NT2/D1 (cell line): Measurements from ENCODE around the gene RHNO1.

ENCODE experiments used
- DNase-seq: peaks from one replicate; pipeline ENCODE4 v3.0.0-alpha.2; 2011; ENCODE audit warnings: low read depth, low spot score
- H3K27me3 ChIP-seq: 2 replicates; pipeline ENCODE4 v1.6.0; 2011; ENCODE audit warnings: mild to moderate bottlenecking; ENCODE audit not compliant: insufficient read length, insufficient read depth
- H3K36me3 ChIP-seq: 2 replicates; pipeline ENCODE4 v1.6.1; 2011; ENCODE audit warnings: mild to moderate bottlenecking, low read length, mixed read lengths; ENCODE audit not compliant: insufficient read depth, insufficient read length
- H3K4me1 ChIP-seq: 2 replicates; pipeline ENCODE4 v1.5.1; 2011; ENCODE audit not compliant: insufficient read depth, insufficient read length
- H3K4me3 ChIP-seq: 2 replicates; pipeline ENCODE4 v1.5.1; 2011; ENCODE audit warnings: low read depth; ENCODE audit not compliant: insufficient read length
- H3K9ac ChIP-seq: 2 replicates; pipeline ENCODE4 v1.6.0; 2011; ENCODE audit warnings: low read depth; ENCODE audit not compliant: insufficient read length
- H3K9me3 ChIP-seq: 2 replicates; pipeline ENCODE4 v1.5.1; 2011; ENCODE audit warnings: mild to moderate bottlenecking, low read length; ENCODE audit not compliant: insufficient read depth
- SUZ12 ChIP-seq: IDR thresholded peaks from 2 replicates; pipeline ENCODE4 v1.6.1; 2011; ENCODE audit not compliant: insufficient read length, insufficient read depth; ENCODE audit errors: extremely low read depth
- YY1 ChIP-seq: IDR thresholded peaks from 2 replicates; pipeline ENCODE4 v1.6.1; 2011; ENCODE audit not compliant: insufficient read length, insufficient read depth
- ZNF274 ChIP-seq: IDR thresholded peaks from 2 replicates; pipeline ENCODE4 v1.6.1; 2011; ENCODE audit warnings: mild to moderate bottlenecking, low read depth, low read length

The RHNO1 gene

DNA sequence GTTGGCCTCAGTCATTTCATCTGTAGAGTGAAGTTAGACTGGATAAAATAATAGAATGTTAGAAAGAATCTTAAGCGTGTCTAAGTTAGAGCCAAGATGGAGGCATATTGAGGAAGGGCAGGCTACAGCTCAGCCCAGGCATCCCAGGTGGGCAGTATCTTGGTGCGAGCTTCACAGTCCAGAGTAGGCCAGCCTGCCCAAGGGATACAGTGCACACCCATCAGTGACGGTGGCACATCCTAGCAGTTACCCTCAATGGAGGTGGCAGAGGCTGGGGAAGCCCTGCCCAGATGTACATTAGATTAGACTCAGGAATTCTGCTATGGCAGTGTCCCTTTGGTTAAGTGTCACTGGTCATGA lies 35.2 kb downstream of the RHNO1 start:
- no peak for DNase-seq
- Histone ChIP-seq H3K4me3 (no peak overlapping the region), H3K27me3 (no peaks in the 10 kb centered on the region), H3K4me1 (no peaks in the 10 kb centered on the region), H3K36me3 (peaks cover 63% of the 10 kb centered on the region), H3K9me3 (no peaks in the 10 kb centered on the region), H3K9ac (no peak overlapping the region)
- no peak for TF ChIP-seq ZNF274
- TF ChIP-seq YY1: no peak
- TF ChIP-seq SUZ12: no peak

DNA sequence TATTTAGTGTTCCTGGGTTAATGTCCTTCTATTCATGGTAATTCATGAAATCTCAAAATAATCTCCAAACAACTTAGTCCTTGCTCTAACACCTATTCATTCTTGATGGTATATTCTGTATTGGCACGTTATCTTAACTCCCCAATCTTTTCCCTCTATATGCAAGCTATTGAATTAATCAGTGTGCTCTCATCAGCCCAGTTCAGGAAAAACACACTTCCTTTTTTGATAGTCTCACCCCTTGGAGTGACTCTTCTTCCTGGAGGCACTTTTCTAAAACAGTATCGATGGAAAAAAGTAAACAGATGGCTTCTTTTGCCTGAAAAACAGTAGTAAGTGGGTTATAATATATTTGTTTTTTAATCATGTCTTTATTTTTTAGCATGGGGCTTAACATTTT lies 42.2 kb downstream of the RHNO1 start:
- H3K9me3 ChIP-seq: no peaks in the 10 kb centered on the region
- no peak overlapping the region for H3K4me3 ChIP-seq
- no peak for TF ChIP-seq YY1
- TF ChIP-seq SUZ12: no peak
- H3K27me3 ChIP-seq: no peaks in the 10 kb centered on the region
- peaks cover 75% of the 10 kb centered on the region for H3K36me3 ChIP-seq
- no peaks in the 10 kb centered on the region for H3K4me1 ChIP-seq
- DNase-seq: no peak
- H3K9ac ChIP-seq: no peak overlapping the region

DNA sequence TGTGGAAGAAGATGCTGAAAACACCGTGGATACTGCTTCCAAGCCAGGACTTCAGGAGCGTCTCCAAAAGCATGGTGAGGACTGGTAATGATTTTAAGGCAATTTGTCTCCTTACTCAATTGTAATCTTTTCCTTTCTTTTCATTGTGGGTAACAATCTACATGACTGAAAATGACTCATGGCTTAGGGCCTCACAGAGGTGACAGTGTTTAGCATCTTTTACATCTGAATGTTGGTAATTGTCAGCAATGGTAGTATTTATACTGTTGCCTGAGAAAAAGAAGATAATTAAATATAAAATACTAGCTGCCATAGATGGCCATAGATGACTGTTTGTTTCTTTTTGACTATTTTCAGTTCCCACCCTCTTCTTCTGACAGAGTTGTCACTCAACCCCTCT lies 45.3 kb downstream of the RHNO1 start:
- Histone ChIP-seq H3K27me3 (no peaks in the 10 kb centered on the region), H3K9ac (no peak overlapping the region), H3K4me1 (no peaks in the 10 kb centered on the region), H3K36me3 (peaks cover 80% of the 10 kb centered on the region), H3K9me3 (no peaks in the 10 kb centered on the region), H3K4me3 (no peak overlapping the region)
- TF ChIP-seq YY1: no peak
- no peak for TF ChIP-seq SUZ12
- no peak for TF ChIP-seq ZNF274
- DNase-seq: peak; percentile 92

DNA sequence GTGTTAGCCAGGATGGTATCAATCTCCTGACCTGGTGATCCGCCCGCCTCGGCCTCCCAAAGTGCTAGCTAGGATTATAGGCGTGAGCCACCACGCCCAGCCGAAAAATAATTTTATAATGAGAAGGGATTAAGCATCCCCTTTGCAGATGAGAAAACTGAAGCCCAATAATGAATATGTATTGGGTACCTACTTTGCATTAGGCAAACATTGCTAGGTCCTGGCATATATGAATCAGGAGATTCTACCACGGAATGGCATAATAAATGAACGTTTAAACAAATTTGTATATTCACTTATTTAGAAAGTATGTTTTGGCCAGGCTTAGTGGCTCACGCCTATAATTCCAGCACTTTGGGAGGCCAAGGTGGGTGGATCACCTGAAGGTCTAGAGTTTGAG lies 46.0 kb downstream of the RHNO1 start:
- TF ChIP-seq YY1 (no peak), SUZ12 (no peak), ZNF274 (no peak)
- Histone ChIP-seq H3K9me3 (no peaks in the 10 kb centered on the region), H3K27me3 (no peaks in the 10 kb centered on the region), H3K9ac (no peak overlapping the region), H3K36me3 (peaks cover 85% of the 10 kb centered on the region), H3K4me3 (no peak overlapping the region), H3K4me1 (no peaks in the 10 kb centered on the region)
- DNase-seq: no peak

DNA sequence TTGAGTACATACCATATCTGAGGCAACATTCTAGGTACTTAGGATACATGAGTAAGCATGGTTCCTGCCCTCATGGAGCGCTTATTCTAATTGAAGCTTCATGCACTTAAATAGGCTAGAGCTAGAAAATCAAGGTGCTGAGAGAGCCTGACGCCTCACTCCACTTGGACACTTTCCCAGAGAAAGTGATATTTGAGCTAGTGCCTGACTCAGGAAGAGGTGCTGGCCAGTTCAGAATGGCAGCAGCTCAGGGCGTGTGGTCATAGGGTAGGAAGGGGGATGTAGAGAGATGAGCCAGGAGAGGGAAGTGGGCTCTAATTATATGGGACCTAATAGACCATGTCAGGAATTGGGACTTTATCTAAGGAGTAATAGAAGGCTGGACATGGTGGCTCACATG lies 47.0 kb downstream of the RHNO1 start:
- no peaks in the 10 kb centered on the region for H3K9me3 ChIP-seq
- no peak for DNase-seq
- no peak overlapping the region for H3K4me3 ChIP-seq
- peaks cover 82% of the 10 kb centered on the region for H3K36me3 ChIP-seq
- no peaks in the 10 kb centered on the region for H3K4me1 ChIP-seq
- H3K9ac ChIP-seq: no peak overlapping the region
- H3K27me3 ChIP-seq: no peaks in the 10 kb centered on the region
- TF ChIP-seq ZNF274: no peak
- TF ChIP-seq YY1: no peak
- TF ChIP-seq SUZ12: no peak

DNA sequence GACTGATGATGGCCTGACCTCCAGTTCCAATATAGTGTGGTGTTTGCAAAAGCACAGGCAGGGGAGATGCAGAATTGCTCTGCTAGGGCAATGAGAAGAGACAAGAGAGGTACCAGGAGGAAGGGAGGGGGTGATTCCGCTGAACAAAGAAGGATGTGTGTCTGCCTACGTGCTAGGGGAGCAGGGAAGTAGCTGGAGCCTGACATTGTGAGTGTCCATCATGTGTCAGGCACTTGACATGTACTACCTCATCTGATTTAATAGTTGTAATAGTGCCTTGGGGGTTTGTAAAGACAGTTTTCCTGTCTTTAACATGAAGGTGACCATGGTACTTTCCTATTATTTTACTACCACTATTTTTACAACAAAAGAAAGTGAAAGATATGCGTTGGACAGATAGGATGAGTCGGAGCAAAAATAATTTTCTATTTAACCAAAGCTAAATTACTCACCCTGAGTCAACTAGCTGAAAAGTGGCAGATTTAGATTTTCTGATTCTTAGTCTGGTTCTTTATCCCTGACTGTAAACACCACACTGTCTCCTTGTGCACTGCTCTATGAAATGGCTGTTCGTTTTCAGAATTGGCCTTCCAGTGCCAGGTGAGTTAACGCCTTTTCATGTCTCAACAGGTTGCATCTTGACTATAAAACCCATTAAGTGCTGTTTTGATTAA lies 48.4 kb downstream of the RHNO1 start:
- no peak for DNase-seq
- H3K4me1 ChIP-seq: no peaks in the 10 kb centered on the region
- H3K9ac ChIP-seq: no peak overlapping the region
- no peaks in the 10 kb centered on the region for H3K9me3 ChIP-seq
- H3K36me3 ChIP-seq: peaks cover 82% of the 10 kb centered on the region
- H3K4me3 ChIP-seq: no peak overlapping the region
- no peaks in the 10 kb centered on the region for H3K27me3 ChIP-seq
- no peak for TF ChIP-seq SUZ12
- no peak for TF ChIP-seq ZNF274
- TF ChIP-seq YY1: no peak

DNA sequence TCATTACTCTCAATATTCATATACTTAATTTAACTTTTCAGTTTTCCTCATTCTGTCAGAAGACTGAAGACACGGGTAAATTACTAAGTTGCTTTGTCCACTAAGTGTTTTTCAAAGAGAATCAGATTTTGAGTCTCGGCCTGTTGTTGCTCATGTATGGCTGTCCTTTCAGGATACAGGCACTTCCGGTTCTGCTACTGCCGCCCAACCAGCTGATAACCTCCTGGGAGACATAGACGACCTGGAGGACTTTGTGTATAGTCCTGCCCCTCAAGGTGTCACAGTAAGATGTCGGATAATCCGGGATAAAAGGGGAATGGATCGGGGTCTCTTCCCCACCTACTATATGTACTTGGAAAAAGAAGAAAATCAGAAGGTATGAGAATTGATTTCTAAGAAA lies 53.8 kb downstream of the RHNO1 start:
- H3K9me3 ChIP-seq: no peaks in the 10 kb centered on the region
- H3K9ac ChIP-seq: no peak overlapping the region
- no peak for DNase-seq
- no peak overlapping the region for H3K4me3 ChIP-seq
- no peak for TF ChIP-seq ZNF274
- H3K36me3 ChIP-seq: peaks cover 82% of the 10 kb centered on the region
- no peaks in the 10 kb centered on the region for H3K27me3 ChIP-seq
- no peaks in the 10 kb centered on the region for H3K4me1 ChIP-seq
